ACC112 (cell line): ENCODE measurements around the gene PI4K2B.

Source experiments
- H2AFZ ChIP-seq: fragments of 200-600 bp; sonication (generic); one replicate; pipeline ENCODE4 v1.6.0; 2017; ENCODE audit warnings: antibody characterized with exemption, low read length; ENCODE audit not compliant: unreplicated experiment
- H3K27ac ChIP-seq: fragments of 200-600 bp; sonication (generic); 2 replicates; pipeline ENCODE4 v1.5.1; 2014; ENCODE audit warnings: low read depth, mild to moderate bottlenecking, antibody characterized with exemption, low read length, moderate library complexity
- H3K27me3 ChIP-seq: fragments of 200-600 bp; sonication (generic); 2 replicates; pipeline ENCODE4 v1.6.1; 2014; ENCODE audit warnings: mild to moderate bottlenecking, antibody characterized with exemption, low read length, moderate library complexity, mixed read lengths; ENCODE audit not compliant: insufficient read depth
- H3K36me3 ChIP-seq: fragments of 200-600 bp; sonication (generic); 2 replicates; pipeline ENCODE4 v1.6.1; 2016; ENCODE audit warnings: mild to moderate bottlenecking, antibody characterized with exemption, low read length, moderate library complexity, mixed read lengths; ENCODE audit not compliant: insufficient read depth
- H3K4me1 ChIP-seq: fragments of 200-600 bp; sonication (generic); one replicate; pipeline ENCODE4 v1.6.1; 2016; ENCODE audit warnings: low read length, mixed read lengths; ENCODE audit not compliant: insufficient read depth, unreplicated experiment, control insufficient read depth
- H3K4me3 ChIP-seq: fragments of 200-600 bp; sonication (generic); 2 replicates; pipeline ENCODE4 v1.5.1; 2014; ENCODE audit warnings: mild to moderate bottlenecking, low read depth, low read length
- H3K79me2 ChIP-seq: fragments of 200-600 bp; sonication (generic); one replicate; pipeline ENCODE4 v1.6.0; 2016; ENCODE audit warnings: low read length; ENCODE audit not compliant: control insufficient read depth, unreplicated experiment, insufficient read depth

Gene PI4K2B

GRCh38 chr4:25280210-25280609 lies 46.4 kb downstream of the PI4K2B start:
- Histone ChIP-seq H3K4me1 (no peaks in the 10 kb centered on the region), H2AFZ (no peak overlapping the region), H3K4me3 (no peak overlapping the region), H3K27ac (no peak overlapping the region), H3K36me3 (peaks cover 10% of the 10 kb centered on the region), H3K27me3 (no peaks in the 10 kb centered on the region), H3K79me2 (no peaks in the 10 kb centered on the region)

GRCh38 chr4:25283948-25284347 lies 50.1 kb downstream of the PI4K2B start:
- Histone ChIP-seq H3K4me1 (no peaks in the 10 kb centered on the region), H2AFZ (no peak overlapping the region), H3K27ac (no peak overlapping the region)

GRCh38 chr4:25284466-25284865 lies 50.6 kb downstream of the PI4K2B start:
- Histone ChIP-seq H2AFZ (no peak overlapping the region), H3K27ac (no peak overlapping the region), H3K4me3 (no peak overlapping the region)

More at GRCh38 chr4:25283948-25284347, 50.1 kb downstream of the PI4K2B start:
- no peaks in the 10 kb centered on the region for H3K79me2 ChIP-seq
- H3K27me3 ChIP-seq, result no peaks in the 10 kb centered on the region
- no peak overlapping the region for H3K4me3 ChIP-seq
- H3K36me3 ChIP-seq, result peaks cover 5% of the 10 kb centered on the region; the same call in 1 of the 2 replicates

GRCh38 chr4:25290490-25291067 lies 56.7 kb downstream of the PI4K2B start:
- Histone ChIP-seq H3K36me3 (no peaks in the 10 kb centered on the region), H3K27me3 (no peaks in the 10 kb centered on the region), H3K27ac (no peak overlapping the region), H3K4me3 (no peak overlapping the region), H3K4me1 (no peaks in the 10 kb centered on the region), H3K79me2 (no peaks in the 10 kb centered on the region), H2AFZ (no peak overlapping the region)

More at GRCh38 chr4:25284466-25284865, 50.6 kb downstream of the PI4K2B start:
- Histone ChIP-seq H3K79me2 (no peaks in the 10 kb centered on the region), H3K27me3 (no peaks in the 10 kb centered on the region), H3K36me3 (peaks cover 5% of the 10 kb centered on the region; the same call in 1 of the 2 replicates), H3K4me1 (no peaks in the 10 kb centered on the region)

- Histone ChIP-seq H3K27ac (no peak overlapping the region), H3K79me2 (no peaks in the 10 kb centered on the region), H3K36me3 (no peaks in the 10 kb centered on the region), H3K4me1 (no peaks in the 10 kb centered on the region), H2AFZ (no peak overlapping the region), H3K27me3 (no peaks in the 10 kb centered on the region), H3K4me3 (no peak overlapping the region)
Observed at GRCh38 chr4:25291158-25291733, 57.4 kb downstream of the PI4K2B start.

- no peak overlapping the region for H3K27ac ChIP-seq
- no peaks in the 10 kb centered on the region for H3K36me3 ChIP-seq
- H3K79me2 ChIP-seq, result no peaks in the 10 kb centered on the region
- no peaks in the 10 kb centered on the region for H3K4me1 ChIP-seq
- H3K27me3 ChIP-seq, result peaks cover 23% of the 10 kb centered on the region
- H2AFZ ChIP-seq, result no peak overlapping the region
- no peak overlapping the region for H3K4me3 ChIP-seq
Observed at GRCh38 chr4:25297528-25298242, 63.9 kb downstream of the PI4K2B start.

GRCh38 chr4:25299476-25300203 lies 65.8 kb downstream of the PI4K2B start:
- Histone ChIP-seq H3K36me3 (no peaks in the 10 kb centered on the region), H3K27me3 (peaks cover 23% of the 10 kb centered on the region), H3K27ac (no peak overlapping the region), H2AFZ (no peak overlapping the region), H3K4me3 (no peak overlapping the region), H3K4me1 (no peaks in the 10 kb centered on the region), H3K79me2 (no peaks in the 10 kb centered on the region)

- peaks cover 23% of the 10 kb centered on the region for H3K27me3 ChIP-seq
- no peaks in the 10 kb centered on the region for H3K79me2 ChIP-seq
- no peak overlapping the region for H2AFZ ChIP-seq
- H3K4me1 ChIP-seq, result no peaks in the 10 kb centered on the region
- H3K36me3 ChIP-seq, result no peaks in the 10 kb centered on the region
- no peak overlapping the region for H3K4me3 ChIP-seq
- H3K27ac ChIP-seq, result no peak overlapping the region
Observed at GRCh38 chr4:25301471-25301870, 67.6 kb downstream of the PI4K2B start.

GRCh38 chr4:25302626-25303025 lies 68.8 kb downstream of the PI4K2B start:
- Histone ChIP-seq H2AFZ (no peak overlapping the region), H3K27ac (no peak overlapping the region)

GRCh38 chr4:25303578-25303977 lies 69.7 kb downstream of the PI4K2B start:
- Histone ChIP-seq H3K27me3 (peaks cover 15% of the 10 kb centered on the region), H2AFZ (no peak overlapping the region)

More at GRCh38 chr4:25302626-25303025, 68.8 kb downstream of the PI4K2B start:
- no peaks in the 10 kb centered on the region for H3K4me1 ChIP-seq
- no peak overlapping the region for H3K4me3 ChIP-seq
- peaks cover 23% of the 10 kb centered on the region for H3K27me3 ChIP-seq
- no peaks in the 10 kb centered on the region for H3K36me3 ChIP-seq
- no peaks in the 10 kb centered on the region for H3K79me2 ChIP-seq

More at GRCh38 chr4:25303578-25303977, 69.7 kb downstream of the PI4K2B start:
- peaks cover 3% of the 10 kb centered on the region for H3K4me1 ChIP-seq
- H3K79me2 ChIP-seq, result no peaks in the 10 kb centered on the region
- no peak overlapping the region for H3K4me3 ChIP-seq
- no peaks in the 10 kb centered on the region for H3K36me3 ChIP-seq
- H3K27ac ChIP-seq, result no peak overlapping the region
